ENCODE data around the gene SAMD3. TPM values are rescaled to one million over a fixed set of nuclear protein-coding genes. Genes with fewer than 3 reads are reported as not detected.
"Not testable (repeated sequence)": the region's sequence is repeated elsewhere in the genome, so short reads cannot be mapped to it uniquely, and the experiment has no call there.

Gene SAMD3
- total RNA-seq, 1 donor from 2014 or later = 1.9 TPM

- DNase-seq (ENCODE audit: low spot score) = not testable (repeated sequence)
Measured at GRCh38 chr6:130173377-130174004, 49.3 kb downstream of the SAMD3 start.

- DNase-seq (ENCODE audit: low spot score) = not testable (repeated sequence)
Measured at GRCh38 chr6:130170160-130170559, 52.6 kb downstream of the SAMD3 start.

- no peak for DNase-seq (ENCODE audit: low spot score)
Measured at GRCh38 chr6:130167655-130168054, 55.1 kb downstream of the SAMD3 start.

- DNase-seq (ENCODE audit: low spot score) = no peak
Measured at GRCh38 chr6:130164251-130164650, 58.5 kb downstream of the SAMD3 start.

- DNase-seq (ENCODE audit: low spot score) = no peak
Measured at GRCh38 chr6:130163266-130163665, 59.5 kb downstream of the SAMD3 start.

DNA sequence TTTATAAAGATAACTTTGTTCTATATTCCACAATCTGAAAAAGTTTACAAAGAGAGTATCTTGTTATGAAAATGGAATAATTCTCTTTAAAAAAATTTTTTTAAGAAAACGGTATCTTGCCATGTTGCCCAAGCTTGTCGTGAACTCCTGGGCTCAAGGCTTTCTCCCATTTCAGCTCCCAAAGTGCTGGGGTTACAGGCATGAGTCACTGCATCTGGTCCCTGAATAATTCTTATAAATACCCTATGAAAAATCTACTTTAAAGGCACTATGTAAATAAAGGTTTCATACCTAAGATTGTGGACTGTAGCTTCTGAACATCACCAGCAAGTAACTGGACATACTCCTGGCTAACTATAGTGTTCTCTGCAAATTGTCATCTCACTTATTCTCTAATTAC is 60.3 kb downstream of the SAMD3 start:
- no peak for DNase-seq (ENCODE audit: low spot score)

- no peak for DNase-seq (ENCODE audit: low spot score)
Measured at GRCh38 chr6:130161683-130162404, 60.9 kb downstream of the SAMD3 start.

- DNase-seq (ENCODE audit: low spot score) = no peak
Measured at GRCh38 chr6:130159956-130160355, 62.8 kb downstream of the SAMD3 start.

DNA sequence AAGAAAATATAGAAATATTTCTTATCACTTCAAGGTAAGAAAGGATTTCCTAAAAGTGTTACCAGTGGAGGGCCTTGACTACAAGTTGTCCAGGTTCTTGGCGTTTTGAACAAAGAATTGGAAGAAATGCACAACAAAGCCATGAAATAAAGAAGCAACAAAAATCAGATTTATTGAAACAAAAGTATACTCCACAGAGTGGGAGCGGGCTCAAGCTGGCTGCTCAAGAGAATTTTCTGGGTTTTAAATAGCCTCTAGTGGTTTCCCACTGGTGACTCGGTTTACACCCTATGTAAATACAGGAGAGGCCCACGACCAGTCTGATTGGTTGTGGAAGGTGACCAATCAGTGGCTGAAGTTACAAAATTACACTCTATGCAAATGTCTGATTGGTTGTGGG is 64.2 kb downstream of the SAMD3 start:
- DNase-seq (ENCODE audit: low spot score) = no peak

DNA sequence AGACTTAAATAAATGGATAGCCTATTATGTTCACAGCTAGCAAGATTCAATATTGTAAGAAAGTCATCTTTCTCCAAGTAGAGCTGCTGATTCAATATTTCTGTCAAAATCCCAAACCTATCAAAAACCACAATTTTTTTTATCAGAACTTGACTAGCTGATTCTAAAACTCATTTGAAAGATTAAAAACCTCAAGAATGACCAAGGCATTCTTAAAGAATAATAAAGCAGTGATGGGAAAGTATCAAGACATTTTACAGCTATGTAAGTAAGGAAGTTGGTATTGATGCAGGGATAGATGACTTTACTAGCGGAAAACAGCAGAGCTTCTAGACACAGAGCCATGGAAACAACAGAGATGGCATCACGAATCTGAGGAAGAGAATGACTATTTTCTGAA is 64.7 kb downstream of the SAMD3 start:
- DNase-seq (ENCODE audit: low spot score) = no peak

DNA sequence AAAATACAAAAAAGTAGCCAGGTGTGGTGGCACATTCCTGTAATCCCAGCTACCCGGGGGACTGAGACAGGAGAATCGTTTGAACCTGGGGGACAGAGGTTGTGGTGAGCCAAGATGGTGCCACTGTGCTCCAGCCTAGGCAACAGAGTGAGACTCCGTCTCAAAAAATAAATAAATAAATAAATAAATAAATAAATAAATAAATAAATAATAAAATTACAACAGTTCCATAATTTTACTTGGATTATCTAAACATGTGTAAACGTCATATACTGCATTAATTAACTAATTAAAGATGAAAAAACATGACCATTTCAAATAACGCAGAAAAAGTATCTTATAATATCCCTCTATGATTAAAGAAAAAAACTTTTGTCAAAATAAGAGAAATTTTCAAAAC is 65.8 kb downstream of the SAMD3 start:
- no peak for DNase-seq (ENCODE audit: low spot score)

GRCh38 chr6:130152908-130153510 is 69.7 kb downstream of the SAMD3 start:
- DNase-seq (ENCODE audit: low spot score) = no peak

DNA sequence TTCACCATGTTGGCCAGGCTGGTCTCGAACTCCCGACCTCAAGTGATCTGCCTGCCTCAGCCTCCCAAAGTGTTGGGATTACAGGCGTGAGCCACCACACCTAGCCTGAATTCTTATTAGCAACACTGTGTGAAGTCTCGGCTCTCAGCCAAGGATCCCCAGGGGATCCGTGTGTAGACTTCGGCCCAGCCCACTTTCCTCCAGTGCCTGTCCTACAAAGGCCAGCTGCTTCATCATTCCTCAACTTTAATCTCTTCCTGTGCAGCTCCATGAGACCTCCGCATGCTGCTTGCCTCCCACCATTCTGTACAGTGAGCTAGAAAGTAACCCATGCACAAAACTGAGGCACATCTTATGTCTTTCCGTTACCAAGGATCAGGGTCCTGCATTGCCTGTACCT is 71.8 kb downstream of the SAMD3 start:
- DNase-seq (ENCODE audit: low spot score) = no peak

GRCh38 chr6:130149016-130149415 is 73.7 kb downstream of the SAMD3 start:
- DNase-seq (ENCODE audit: low spot score) = not testable (repeated sequence)

DNA sequence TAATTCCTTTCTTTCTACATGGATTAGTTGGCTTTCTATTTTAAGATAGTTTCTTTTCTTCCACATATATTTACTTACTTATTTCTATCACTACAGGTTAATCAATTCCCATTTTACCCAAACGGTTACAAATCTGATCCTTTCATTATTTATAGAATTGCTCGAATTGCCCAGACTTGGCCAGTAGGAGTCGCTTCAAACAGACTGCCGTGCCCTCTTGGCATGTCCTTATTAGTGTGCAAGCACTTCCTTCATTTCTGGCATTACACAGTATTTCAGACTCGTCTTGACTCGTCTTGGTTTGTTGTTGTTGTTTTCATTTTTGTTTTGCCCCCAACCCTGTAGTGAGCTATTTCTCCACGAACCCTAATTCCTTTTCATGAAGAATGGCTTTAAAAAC is 74.6 kb downstream of the SAMD3 start:
- DNase-seq (ENCODE audit: low spot score) = no peak

DNA sequence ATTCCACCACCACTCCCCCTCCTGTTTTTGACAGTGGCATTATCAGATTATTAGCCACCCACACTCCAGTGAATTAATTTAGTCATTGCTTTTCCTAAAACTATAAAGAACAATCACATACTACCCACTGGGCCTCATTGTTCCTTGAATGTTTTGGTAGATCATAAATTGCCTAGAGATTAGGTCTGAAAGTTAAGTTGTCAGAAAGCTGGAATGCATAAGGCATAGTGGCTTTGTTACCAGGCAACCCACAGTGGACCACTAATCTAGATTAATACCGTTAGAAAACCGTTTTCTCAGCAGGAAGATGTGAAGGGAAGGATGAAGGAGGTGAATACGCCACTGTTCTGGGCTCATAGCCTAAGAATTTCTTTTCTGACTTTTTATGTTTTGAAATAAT is 75.6 kb downstream of the SAMD3 start:
- DNase-seq (ENCODE audit: low spot score) = no peak

- no peak for DNase-seq (ENCODE audit: low spot score)
Measured at GRCh38 chr6:130143709-130144108, 79.0 kb downstream of the SAMD3 start.

DNA sequence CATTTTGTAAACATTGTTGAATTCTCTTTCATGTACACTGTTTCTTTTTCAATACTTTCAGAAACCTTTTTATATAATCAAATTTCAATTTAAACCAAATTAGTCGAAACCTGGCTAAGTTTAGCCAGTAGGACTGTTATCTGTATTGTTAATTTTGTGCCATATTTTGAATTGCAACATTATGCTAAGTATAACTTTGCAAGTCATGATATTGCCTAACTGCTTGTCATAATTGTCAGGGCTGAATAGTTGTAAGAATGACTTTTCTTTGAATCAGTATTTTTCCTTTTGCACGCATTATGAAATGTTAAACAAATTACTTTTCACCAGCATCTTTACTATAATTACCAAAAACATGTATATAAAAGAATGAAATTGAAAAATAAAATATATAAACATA is 82.7 kb downstream of the SAMD3 start:
- DNase-seq (ENCODE audit: low spot score) = no peak

GRCh38 chr6:130138909-130139242 is 83.9 kb downstream of the SAMD3 start:
- DNase-seq (ENCODE audit: low spot score) = no peak

- DNase-seq (ENCODE audit: low spot score) = no peak
Measured at GRCh38 chr6:130138116-130138908, 84.4 kb downstream of the SAMD3 start.

DNA sequence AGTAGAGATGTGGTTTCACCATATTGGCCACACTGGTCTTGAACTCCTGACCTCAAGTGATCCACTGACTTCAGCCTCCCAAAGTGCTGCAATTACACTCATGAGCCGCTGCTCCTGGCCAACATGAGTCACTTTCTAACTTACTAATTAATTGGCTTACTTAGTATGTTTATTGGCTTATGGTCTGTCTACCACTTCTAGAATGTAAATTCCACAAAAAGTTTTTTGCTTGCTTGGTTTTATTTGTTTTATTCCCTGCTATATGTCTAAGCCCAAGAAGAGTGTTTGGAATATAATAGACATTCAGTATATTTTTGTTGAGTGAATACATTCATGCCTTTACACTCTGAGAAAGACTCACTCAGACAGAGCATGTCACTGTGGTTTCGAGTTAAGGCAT is 86.0 kb downstream of the SAMD3 start:
- no peak for DNase-seq (ENCODE audit: low spot score)

GRCh38 chr6:130134582-130134981 is 88.2 kb downstream of the SAMD3 start:
- no peak for DNase-seq (ENCODE audit: low spot score)

DNA sequence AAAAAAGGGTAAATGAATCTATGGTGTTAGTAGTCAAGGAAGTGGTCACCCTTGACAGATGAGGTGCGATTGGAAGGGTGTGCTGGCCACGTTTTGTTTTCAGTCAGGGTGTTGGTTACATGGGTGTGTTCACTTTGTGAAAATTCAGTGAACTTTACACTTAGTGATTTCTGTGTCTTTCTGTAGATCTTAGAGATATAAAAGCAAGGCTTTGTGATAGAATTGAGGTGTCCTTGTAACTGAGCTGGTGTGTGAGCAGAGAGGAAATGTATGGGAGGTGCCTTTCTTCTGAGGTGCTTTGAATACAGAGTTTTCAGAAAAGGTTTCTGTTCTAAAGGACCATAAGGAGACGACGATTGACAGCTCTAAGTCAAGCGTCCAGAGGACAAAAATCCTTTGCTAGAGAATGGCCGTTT is 90.5 kb downstream of the SAMD3 start:
- no peak for DNase-seq (ENCODE audit: low spot score)
